ENCODE results near the gene RCBTB2.

Gene RCBTB2

DNA sequence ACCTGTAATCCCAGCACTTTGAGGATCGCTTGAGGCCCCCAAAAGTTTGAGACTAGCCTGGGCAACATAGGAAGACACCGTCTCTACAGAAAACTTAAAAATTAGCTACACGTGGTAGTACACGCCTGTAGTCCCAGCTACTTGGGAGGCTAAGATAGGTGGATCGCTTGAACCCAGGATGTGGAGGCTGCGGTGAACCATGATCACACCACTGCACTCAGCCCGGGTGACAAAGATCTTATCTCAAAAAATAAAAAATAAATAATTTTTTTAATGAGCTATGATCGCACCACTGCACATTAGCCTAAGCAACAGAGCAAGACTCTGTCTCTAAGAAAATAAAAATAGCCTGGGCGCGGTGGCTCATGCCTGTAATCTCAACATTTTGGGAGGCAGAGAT lies 6.6 kb downstream of the RCBTB2 start:
- no peak overlapping the region for H3K27ac ChIP-seq
- TF ChIP-seq ZFX (IDR thresholded peaks at IDR 0.05): no peak
- TF ChIP-seq, protein P1, sequence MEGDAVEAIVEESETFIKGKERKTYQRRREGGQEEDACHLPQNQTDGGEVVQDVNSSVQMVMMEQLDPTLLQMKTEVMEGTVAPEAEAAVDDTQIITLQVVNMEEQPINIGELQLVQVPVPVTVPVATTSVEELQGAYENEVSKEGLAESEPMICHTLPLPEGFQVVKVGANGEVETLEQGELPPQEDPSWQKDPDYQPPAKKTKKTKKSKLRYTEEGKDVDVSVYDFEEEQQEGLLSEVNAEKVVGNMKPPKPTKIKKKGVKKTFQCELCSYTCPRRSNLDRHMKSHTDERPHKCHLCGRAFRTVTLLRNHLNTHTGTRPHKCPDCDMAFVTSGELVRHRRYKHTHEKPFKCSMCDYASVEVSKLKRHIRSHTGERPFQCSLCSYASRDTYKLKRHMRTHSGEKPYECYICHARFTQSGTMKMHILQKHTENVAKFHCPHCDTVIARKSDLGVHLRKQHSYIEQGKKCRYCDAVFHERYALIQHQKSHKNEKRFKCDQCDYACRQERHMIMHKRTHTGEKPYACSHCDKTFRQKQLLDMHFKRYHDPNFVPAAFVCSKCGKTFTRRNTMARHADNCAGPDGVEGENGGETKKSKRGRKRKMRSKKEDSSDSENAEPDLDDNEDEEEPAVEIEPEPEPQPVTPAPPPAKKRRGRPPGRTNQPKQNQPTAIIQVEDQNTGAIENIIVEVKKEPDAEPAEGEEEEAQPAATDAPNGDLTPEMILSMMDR (conservative IDR thresholded peaks at IDR 0.05): no peak

DNA sequence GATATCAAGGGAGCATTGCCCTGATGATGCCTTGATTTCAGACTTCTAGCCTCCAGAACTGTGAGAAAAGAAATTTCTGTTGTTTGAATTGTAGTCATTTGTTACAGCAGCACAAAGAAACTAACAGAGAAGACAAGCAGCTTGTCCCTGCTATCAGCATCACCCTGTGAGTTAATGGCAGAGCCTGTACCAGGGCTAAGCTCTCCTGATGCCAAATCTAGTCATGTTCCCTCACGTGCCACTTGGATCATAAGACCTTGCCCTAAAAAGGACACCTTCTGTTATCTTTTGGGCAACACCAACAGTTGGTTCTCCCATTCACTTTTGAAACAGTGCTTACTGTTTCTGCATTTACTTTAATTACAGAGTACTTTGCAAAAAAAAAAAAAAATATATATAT lies 14.8 kb downstream of the RCBTB2 start:
- H3K27ac ChIP-seq: no peak overlapping the region
- no peak for TF ChIP-seq ZFX (IDR thresholded peaks at IDR 0.05)
- TF ChIP-seq, protein P1 (conservative IDR thresholded peaks at IDR 0.05): no peak

DNA sequence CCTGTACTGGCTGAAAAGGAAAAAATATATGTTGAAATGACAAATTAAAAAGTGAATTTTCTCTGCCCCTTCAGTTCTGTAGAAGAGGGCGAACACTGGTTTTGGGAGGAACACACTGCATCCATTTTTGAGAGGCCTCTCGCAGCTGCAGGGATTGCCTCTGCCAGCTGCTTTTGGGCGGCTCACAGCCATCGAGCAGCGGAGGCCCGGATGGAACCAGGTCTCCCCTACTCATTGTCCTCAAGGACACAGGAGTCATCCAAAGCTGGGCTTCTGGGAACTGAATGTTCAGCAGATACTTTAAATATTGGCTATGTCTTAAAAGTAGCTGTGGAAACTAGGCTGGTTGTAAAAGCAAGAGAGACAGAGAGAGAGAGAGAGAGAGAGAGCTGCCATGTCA lies 17.1 kb downstream of the RCBTB2 start:
- no peak overlapping the region for H3K27ac ChIP-seq
- TF ChIP-seq, protein P1 (conservative IDR thresholded peaks at IDR 0.05): no peak
- TF ChIP-seq ZFX (IDR thresholded peaks at IDR 0.05): no peak

DNA sequence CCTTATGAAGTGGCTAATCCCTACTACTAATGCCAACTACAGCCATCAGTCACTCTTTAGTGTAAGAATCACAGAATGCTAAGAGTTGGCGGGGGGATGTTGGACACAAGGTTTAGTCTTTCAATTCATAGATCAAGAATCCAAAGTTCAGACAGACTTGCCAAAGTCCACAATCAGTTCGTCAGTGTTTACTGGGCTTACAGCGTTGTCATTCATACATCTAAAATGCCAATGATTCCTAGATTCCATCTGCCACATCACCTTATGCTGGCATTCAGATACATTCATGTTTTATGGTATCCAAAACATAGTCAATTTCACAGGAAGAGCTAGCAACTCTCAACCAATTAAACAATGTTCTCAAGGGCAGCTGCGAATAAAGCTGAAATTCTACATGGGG lies 18.1 kb downstream of the RCBTB2 start:
- TF ChIP-seq, protein P1 (conservative IDR thresholded peaks at IDR 0.05): no peak
- no peak for TF ChIP-seq ZFX (IDR thresholded peaks at IDR 0.05)
- no peak overlapping the region for H3K27ac ChIP-seq

DNA sequence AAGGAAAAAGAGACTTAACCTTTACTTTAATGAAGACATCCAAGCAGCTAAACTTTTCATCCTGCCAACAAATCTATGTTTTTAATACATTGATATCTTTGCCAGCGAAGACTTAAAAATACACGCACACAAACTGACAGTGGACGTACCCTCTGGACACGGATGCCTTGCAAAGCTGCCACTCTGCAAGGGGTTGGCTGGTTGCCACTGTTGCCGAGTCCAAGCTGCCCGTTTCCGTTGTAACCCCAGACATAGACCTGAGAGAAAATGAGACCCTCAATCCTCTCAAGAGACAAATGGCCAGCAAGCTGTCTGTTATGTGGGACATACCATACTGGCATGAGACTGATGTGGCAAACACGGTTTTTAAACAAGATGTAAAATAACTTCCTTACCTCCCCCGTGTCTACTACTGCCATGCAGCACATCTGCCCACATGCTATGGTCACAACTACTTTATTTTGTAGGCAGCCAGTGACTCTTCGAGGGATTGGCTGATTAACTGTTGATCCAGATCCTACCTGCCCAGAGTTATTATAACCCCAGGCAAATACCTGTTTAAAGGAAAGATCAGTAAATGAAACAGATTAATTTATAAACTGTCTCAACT lies 21.2 kb downstream of the RCBTB2 start:
- H3K27ac ChIP-seq: no peak overlapping the region
- TF ChIP-seq, protein P1 (conservative IDR thresholded peaks at IDR 0.05): no peak

DNA sequence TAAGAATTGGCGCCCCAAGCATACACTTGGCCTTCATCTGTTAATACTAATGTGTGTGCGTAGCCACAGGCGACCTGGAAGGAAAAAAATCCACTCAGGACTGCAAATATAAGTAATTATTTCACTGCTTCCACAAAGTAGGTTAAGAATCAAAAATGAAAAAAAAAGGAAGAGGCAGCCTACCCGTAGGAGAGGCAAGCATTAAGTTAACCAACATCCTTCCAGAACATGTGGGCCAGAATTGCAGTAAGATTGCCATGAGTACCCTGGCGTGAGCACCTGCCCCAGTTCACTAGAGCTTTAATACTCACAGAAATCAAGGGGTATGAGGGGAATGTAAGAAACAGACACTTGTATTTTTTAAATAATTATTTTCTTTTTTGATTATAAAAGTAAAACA lies 22.2 kb downstream of the RCBTB2 start:
- no peak overlapping the region for H3K27ac ChIP-seq
- TF ChIP-seq, protein P1 (conservative IDR thresholded peaks at IDR 0.05): no peak
- no peak for TF ChIP-seq ZFX (IDR thresholded peaks at IDR 0.05)

DNA sequence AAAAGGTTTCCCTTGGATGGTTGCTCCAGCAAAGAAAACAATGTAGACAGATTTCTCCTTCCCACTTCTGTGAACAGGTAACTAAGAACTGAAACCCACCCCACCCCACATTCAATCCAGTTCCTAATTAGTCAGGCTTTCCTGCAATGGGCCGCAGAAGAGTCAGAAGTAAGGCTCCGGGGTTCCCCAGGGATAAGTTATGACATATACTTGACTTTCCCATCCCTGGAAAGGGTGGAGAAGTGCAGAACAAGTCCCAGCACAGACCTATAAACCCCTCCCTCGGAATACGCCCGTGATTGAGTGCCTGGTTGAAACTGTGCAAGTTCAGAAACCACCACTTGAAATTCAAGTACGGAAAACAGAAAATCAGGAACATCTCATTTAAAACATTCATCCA lies 24.9 kb downstream of the RCBTB2 start:
- TF ChIP-seq ZFX (IDR thresholded peaks at IDR 0.05): no peak
- TF ChIP-seq, protein P1 (conservative IDR thresholded peaks at IDR 0.05): no peak
- no peak overlapping the region for H3K27ac ChIP-seq
